Measurements from ENCODE around the gene SPATS2. TPM values are rescaled to one million over a fixed set of nuclear protein-coding genes. Genes with fewer than 3 reads are reported as not detected.

Gene SPATS2
- total RNA-seq, 2 experiments from 2014 or later, result 6.1 to 6.4 TPM

DNA sequence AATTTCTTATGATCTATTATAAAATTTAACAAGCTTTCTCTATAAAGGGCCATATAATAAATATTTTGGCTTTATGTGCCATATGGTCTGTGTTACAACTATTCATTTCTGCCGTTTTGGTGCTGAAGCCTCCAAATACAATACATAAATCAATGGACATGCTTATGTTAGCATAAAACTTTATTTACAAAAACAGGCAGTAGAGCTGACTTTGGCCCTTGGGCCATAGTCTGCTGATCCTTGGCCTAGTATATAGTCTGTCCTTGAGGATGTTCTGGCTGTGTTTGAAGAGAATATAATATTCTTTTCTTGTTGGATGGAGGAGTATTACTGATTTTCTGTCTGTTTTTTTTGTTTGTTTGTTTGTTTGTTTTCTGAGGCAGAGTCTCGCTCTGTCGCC, 81.6 kb downstream of the SPATS2 start:
- Mint-ChIP-seq H3K4me3 (no peak overlapping the region), H3K9me3 (no peaks in the 10 kb centered on the region), H3K36me3 (ENCODE audit: low read depth) (peaks cover 4% of the 10 kb centered on the region), H3K4me1 (ENCODE audit: low read depth) (peaks cover 5% of the 10 kb centered on the region), H3K27me3 (no peaks in the 10 kb centered on the region), H3K27ac (no peak overlapping the region)
- no peak for ATAC-seq (ENCODE audit: poor library complexity)
- H3K4me1 ChIP-seq (ENCODE audit: insufficient read depth, low read length), result no peaks in the 10 kb centered on the region
- no peak for DNase-seq
- POLR2A ChIA-PET, result no interaction called here
- no peaks in the 10 kb centered on the region for H3K9me3 ChIP-seq (ENCODE audit: control insufficient read depth in 1 of 2, insufficient read depth in 1 of 2, low read length in 2 of 2)
- no peaks in the 10 kb centered on the region for H3K36me3 ChIP-seq (ENCODE audit: insufficient read depth, low read length)
- TF ChIP-seq, protein P1, sequence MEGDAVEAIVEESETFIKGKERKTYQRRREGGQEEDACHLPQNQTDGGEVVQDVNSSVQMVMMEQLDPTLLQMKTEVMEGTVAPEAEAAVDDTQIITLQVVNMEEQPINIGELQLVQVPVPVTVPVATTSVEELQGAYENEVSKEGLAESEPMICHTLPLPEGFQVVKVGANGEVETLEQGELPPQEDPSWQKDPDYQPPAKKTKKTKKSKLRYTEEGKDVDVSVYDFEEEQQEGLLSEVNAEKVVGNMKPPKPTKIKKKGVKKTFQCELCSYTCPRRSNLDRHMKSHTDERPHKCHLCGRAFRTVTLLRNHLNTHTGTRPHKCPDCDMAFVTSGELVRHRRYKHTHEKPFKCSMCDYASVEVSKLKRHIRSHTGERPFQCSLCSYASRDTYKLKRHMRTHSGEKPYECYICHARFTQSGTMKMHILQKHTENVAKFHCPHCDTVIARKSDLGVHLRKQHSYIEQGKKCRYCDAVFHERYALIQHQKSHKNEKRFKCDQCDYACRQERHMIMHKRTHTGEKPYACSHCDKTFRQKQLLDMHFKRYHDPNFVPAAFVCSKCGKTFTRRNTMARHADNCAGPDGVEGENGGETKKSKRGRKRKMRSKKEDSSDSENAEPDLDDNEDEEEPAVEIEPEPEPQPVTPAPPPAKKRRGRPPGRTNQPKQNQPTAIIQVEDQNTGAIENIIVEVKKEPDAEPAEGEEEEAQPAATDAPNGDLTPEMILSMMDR (IDR thresholded peaks at IDR 0.05), result no peak
- H3K27me3 ChIP-seq (ENCODE audit: control insufficient read depth in 1 of 2, insufficient read depth in 2 of 2, low read length in 2 of 2), result no peaks in the 10 kb centered on the region
- intact Hi-C loops (cut with DNase I, micrococcal nuclease), result no loop called here
- H3K27ac ChIP-seq (ENCODE audit: low read depth in 1 of 2, low read length in 2 of 2), result no peak overlapping the region
- H3K4me3 ChIP-seq (ENCODE audit: low read length), result no peak overlapping the region
- CTCF ChIA-PET, result no interaction called here

DNA sequence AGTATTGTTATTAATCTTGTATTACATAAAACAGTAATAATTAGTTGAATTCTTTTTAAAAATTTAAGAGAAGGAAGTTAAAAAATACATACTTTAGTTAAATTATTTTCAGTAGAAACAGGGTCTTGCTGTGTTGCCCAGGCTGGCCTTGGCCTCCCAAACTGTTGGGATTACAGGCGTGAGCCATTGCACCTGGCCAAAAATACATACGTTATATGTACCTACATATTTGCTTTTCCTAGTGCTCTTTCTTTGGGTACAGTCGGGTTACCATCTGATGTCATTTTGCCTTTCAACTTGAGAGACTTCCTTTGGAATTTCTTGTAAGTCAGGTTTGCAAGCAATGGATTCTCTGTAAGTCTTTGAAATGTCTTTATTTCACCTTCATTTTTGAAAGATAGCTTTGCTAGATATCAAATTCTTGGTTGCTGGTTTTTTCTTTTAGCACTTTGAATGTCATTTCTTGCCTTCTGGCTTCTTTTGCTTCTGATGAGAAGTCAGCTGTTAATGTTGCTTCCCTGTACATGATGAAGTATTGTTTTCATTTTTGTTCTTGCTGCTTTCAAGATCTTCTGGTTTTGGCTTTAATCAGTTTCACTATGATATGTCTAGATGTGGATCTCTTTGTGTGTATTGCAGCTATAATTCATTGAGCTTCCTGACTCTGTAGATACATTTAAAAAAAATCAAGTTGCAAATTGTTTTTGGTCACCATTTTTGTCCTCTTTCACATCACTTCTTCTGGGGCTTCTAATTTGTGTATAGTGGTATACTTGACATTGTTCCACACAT, 84.4 kb downstream of the SPATS2 start:
- Mint-ChIP-seq H3K27ac (no peak overlapping the region), H3K36me3 (ENCODE audit: low read depth) (peaks cover 4% of the 10 kb centered on the region), H3K4me1 (ENCODE audit: low read depth) (peaks cover 5% of the 10 kb centered on the region), H3K27me3 (no peaks in the 10 kb centered on the region), H3K9me3 (no peaks in the 10 kb centered on the region), H3K4me3 (no peak overlapping the region)
- CTCF ChIA-PET, result no interaction called here
- Histone ChIP-seq H3K27me3 (ENCODE audit: control insufficient read depth in 1 of 2, insufficient read depth in 2 of 2, low read length in 2 of 2) (no peaks in the 10 kb centered on the region), H3K4me1 (ENCODE audit: insufficient read depth, low read length) (no peaks in the 10 kb centered on the region), H3K27ac (ENCODE audit: low read depth in 1 of 2, low read length in 2 of 2) (no peak overlapping the region), H3K4me3 (ENCODE audit: low read length) (no peak overlapping the region), H3K9me3 (ENCODE audit: control insufficient read depth in 1 of 2, insufficient read depth in 1 of 2, low read length in 2 of 2) (no peaks in the 10 kb centered on the region), H3K36me3 (ENCODE audit: insufficient read depth, low read length) (no peaks in the 10 kb centered on the region)
- POLR2A ChIA-PET, result interaction anchor here (0.8 kb wide), 1 partner anchor 9 kb away, joined by 5 read pairs; no protein-coding TSS in a partner anchor
- no peak for ATAC-seq (ENCODE audit: poor library complexity)
- intact Hi-C loops (cut with DNase I, micrococcal nuclease), result no loop called here
- TF ChIP-seq, protein P1 (IDR thresholded peaks at IDR 0.05), result no peak
- no peak for DNase-seq

DNA sequence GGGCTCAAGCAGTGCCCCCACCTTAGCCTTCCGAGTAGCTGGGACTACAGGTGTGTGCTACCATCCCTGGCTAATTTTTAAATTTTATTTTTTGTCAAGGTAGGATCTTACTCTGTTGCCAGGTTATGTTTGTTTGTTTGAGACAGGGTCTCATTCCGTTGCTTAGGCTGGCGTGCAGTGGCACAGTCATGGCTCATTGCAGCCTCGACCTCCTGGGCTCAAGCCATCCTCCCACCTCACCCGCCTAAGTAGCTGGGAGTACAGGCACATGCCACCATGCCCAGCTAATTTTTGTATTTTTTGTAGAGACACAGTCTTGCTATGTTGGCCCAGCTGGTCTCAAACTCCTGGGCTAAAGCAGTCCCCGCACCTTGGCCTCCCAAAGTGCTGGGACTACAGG, 88.2 kb downstream of the SPATS2 start:
- TF ChIP-seq, protein P1 (IDR thresholded peaks at IDR 0.05), result no peak
- intact Hi-C loops (cut with DNase I, micrococcal nuclease), result no loop called here
- Histone ChIP-seq H3K4me3 (ENCODE audit: low read length) (no peak overlapping the region), H3K4me1 (ENCODE audit: insufficient read depth, low read length) (no peaks in the 10 kb centered on the region), H3K27me3 (ENCODE audit: control insufficient read depth in 1 of 2, insufficient read depth in 2 of 2, low read length in 2 of 2) (no peaks in the 10 kb centered on the region), H3K36me3 (ENCODE audit: insufficient read depth, low read length) (no peaks in the 10 kb centered on the region), H3K27ac (ENCODE audit: low read depth in 1 of 2, low read length in 2 of 2) (no peak overlapping the region), H3K9me3 (ENCODE audit: control insufficient read depth in 1 of 2, insufficient read depth in 1 of 2, low read length in 2 of 2) (no peaks in the 10 kb centered on the region)
- Mint-ChIP-seq H3K27me3 (no peaks in the 10 kb centered on the region), H3K9me3 (no peaks in the 10 kb centered on the region), H3K4me1 (ENCODE audit: low read depth) (peaks cover 5% of the 10 kb centered on the region), H3K27ac (no peak overlapping the region), H3K4me3 (no peak overlapping the region), H3K36me3 (ENCODE audit: low read depth) (peaks cover 4% of the 10 kb centered on the region)
- POLR2A ChIA-PET, result no interaction called here
- no peak for ATAC-seq (ENCODE audit: poor library complexity)
- DNase-seq, result no peak
- CTCF ChIA-PET, result no interaction called here

Data from CD4-positive, alpha-beta T cell (primary cell).